ENCODE measurements around the gene KANSL1L.
A peak's percentile ranks its signal among the peaks of the same experiment; 100 is the strongest.

Gene KANSL1L

GRCh38 chr2:210174086-210174485 is 2.9 kb upstream of the KANSL1L start:
- DNase-seq, result no peak

- DNase-seq, result no peak
Observed at GRCh38 chr2:210172219-210172575, 988 bp upstream of the KANSL1L start.

GRCh38 chr2:210170446-210171303 is 534 bp downstream of the KANSL1L start:
- peak; percentile 55 for DNase-seq

GRCh38 chr2:210170196-210170445 is 1.1 kb downstream of the KANSL1L start:
- DNase-seq, result no peak

DNA sequence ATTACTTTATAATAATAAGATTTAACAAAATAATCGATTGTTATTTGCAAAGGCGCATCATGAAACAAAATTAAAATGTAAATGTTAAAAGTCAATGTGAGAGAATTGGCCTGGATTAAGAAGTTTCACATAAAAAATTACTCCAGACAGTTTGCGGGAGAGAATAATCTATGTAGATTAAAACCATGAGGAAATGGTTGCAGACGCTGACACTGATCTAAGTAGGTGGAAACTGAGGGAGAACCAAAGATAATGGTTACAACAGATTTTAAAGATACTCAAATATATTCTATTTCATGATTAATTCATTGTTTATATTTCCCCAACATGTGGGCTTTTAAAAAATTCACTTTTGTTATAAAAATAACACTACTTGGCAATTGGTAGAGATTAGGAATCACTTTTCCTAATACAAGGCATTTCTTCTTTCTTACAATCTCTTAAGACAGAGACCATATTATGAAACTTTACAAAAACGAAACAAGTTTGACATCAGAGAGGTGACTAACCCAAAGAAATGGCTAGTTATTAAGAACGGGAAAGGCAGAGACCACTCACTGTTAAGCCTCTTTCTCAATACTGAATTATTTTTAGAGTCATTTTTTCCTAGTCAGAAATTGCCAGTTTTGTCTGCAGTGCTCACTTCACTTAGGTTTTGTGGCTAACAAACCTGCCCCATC is 1.6 kb downstream of the KANSL1L start:
- no peak for DNase-seq

- DNase-seq, result no peak
Observed at GRCh38 chr2:210167227-210167626, 4.0 kb downstream of the KANSL1L start.

- DNase-seq, result no peak
Observed at GRCh38 chr2:210162466-210163124, 8.6 kb downstream of the KANSL1L start.

DNA sequence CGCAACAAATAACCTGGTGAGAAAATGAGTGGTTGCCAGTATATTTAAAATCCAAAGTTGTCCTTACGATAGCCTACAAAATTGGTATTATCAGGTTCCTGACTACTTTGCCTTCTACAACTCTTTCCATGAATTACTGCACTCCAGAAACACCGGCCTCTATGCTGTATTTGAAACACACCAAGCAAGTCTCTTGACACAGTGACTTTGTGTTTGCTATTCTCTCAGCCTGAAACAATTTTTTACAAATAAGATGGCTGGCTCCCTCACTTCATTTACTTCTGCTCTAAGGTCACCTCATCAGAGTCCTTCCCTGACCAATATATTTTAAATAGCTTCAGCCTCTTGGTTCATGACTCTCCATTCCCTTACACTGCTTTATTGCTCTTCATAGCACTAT is 12.2 kb downstream of the KANSL1L start:
- DNase-seq, result no peak

GRCh38 chr2:210158236-210158635 is 13.0 kb downstream of the KANSL1L start:
- no peak for DNase-seq

DNA sequence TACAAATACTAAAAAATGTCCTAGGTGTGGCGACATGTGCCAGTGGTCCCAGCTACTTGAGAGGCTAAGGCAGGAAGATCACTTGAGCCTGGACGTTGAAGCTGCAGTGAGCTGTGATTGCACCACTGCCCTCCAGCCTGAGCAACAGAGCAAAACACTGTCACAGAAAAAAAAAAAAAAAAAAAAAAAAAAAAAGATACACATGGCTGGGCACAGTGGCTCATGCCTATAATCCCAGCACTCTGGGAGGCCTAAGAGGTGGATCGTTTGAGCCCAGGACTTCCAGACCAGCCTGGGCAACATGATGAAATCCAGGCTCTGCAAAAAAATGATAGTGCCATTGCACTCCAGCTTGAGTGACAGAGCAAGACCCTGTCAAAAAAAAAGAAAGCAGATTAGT is 13.7 kb downstream of the KANSL1L start:
- DNase-seq, result no peak

DNA sequence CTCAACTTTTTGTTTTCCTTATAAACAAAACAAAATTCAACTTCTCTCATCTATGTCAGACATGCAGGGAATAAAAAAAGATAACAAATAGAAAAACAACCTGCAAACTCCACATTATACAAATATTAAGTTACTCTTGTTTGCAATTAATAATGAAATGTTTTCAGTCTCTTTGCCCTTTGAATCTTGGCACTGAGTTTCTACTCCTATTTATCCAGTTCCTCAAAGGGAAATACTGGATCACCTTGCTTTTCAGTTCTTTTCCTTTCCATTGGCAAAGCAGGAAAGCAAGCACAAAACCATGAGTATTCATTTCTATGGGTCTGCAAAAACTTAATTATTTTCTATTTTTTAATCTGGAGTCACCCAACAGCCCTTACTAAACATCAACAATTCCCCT is 23.6 kb downstream of the KANSL1L start:
- DNase-seq, result no peak

DNA sequence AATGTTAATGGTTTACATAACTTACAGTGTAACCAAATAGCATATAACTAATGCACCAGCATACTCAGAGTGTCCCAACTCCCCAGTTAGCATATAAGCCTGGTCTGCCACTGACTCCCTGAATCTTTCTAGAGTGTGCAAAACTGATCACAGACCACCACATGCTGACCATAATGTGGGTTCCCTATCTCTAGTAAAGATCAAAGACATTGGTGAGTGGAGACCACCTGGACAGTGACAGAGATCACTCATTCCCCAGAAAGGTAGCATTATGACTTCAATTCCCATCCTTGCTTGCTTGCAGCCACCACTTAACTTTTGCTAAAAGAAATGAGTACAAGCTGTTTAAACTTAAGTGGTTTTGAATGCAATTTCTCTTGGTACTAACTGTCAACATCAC is 39.0 kb downstream of the KANSL1L start:
- DNase-seq, result no peak

DNA sequence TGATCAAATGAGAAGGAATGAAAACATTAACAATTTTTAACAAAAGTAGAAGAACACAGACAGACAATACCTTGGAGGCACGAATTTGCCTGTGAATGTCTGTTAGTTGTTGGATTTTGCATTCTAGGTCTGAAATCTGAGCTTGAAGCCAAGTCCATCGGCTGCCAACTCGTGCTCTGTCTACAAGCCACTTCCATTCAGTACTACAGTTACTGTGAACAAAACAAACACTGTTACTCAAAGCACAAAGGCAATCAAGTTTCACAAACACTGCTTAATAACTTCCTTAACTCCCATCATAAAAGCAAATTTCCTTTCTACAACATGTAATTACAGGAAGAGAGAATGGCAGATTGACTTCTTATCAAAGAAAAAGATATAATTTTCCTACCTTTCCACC is 42.2 kb downstream of the KANSL1L start:
- DNase-seq, result peak; percentile 41

GRCh38 chr2:210113614-210114235 is 57.5 kb downstream of the KANSL1L start:
- no peak for DNase-seq

DNA sequence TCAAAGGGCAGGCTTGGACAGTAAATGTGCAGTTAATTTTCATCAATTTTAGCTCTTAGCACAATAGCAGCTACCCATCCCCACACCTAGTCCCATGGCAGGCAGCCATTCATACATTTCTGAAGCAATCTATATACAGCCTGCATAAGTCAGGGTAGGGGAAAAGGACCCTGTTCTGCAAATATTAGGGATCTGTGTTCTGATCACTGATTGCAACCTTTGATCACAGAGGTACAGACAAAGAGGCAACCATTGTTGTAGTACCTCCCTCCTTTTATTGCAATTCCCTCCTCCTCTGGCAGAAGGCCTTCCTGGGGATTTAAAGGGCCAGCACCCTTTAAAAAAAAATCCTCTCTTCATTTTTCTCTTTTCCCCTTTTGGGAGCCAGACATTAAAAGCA is 58.3 kb downstream of the KANSL1L start:
- DNase-seq, result no peak

- no peak for DNase-seq
Observed at GRCh38 chr2:210099940-210100339, 71.3 kb downstream of the KANSL1L start.

- DNase-seq, result no peak
Observed at GRCh38 chr2:210094787-210095186, 76.4 kb downstream of the KANSL1L start.

- DNase-seq, result no peak
Observed at GRCh38 chr2:210092791-210093190, 78.4 kb downstream of the KANSL1L start.

DNA sequence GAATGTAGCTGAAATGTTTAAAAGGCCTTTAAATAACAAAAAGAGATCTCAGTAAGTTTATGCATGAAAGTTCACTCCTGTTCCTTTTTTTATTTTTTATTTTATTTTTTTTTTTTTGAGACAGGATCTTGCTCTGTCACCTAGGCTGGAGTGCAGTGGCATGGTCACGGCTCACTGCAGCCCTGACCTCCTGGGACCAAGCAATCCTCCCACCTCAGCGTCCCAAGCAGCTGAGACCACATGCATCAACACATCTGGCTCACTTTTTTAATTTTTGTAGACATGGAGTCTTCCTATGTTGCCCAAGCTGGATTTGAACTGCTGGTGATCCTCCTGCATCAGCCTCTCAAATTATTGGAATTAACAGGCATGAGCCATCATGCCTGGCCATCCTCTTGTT is 84.3 kb downstream of the KANSL1L start:
- no peak for DNase-seq

GRCh38 chr2:210086292-210086691 is 84.9 kb downstream of the KANSL1L start:
- no peak for DNase-seq

DNA sequence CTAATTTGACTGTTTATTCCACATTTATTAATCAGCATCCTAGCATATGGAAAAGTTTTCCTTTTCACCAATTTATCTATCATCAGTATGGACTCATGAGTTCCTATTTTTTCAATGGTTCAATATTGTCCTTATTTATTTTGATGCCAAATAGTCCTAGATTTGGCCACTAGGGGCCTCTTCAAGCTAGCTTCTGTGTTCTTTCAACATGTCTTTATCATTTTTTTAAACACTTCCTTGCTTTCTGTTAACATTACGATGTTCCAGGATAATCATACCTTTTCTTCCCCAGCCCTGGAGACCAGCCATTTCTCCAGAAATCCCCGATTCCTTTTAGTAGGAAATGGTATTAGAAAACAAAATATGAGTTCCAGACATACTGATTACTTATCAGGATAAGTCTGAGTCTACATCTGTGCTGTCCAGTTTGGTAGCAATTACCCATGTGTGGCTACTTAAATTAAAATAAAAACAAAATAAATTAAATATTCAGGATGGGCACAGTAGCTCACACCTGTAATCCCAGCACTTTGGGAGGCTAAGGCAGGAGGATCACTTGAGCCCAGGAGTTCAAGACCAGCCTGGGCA is 98.2 kb downstream of the KANSL1L start:
- DNase-seq, result no peak

DNA sequence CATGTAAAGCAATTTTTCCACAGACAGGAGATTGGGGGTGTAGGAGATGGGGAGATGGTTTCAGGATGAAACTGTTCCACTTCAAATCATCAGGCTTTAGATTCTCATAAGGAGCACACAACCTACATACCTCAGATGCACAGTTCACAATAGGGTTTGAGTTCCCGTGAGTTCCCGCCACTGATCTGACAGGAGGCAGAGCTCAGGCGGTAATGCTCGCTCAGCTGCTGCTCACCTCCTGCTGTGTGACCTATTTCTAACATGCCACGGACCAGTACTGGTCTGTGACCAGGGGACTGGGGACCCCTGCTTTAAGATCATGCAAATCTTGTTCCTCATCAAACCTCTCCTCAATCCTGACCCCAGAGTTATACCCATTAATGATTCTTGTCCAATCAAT is 98.7 kb downstream of the KANSL1L start:
- DNase-seq, result no peak

GRCh38 chr2:210063306-210063705 is 107.9 kb downstream of the KANSL1L start:
- DNase-seq, result no peak

GRCh38 chr2:210055825-210056224 is 115.4 kb downstream of the KANSL1L start:
- DNase-seq, result no peak
